ENCODE data around the gene LPP.

GRCh38 chr3:188845514-188845913 is 691.6 kb downstream of the LPP start:
- TF ChIP-seq ZBED1 (IDR thresholded peaks at IDR 0.05; ENCODE audit: borderline replicate concordance) (no peak), NFYB (IDR thresholded peaks at IDR 0.05; ENCODE audit: insufficient read depth, low read depth, low read length) (no peak), CTCF (IDR thresholded peaks at IDR 0.05 in 2 of 3, conservative IDR thresholded peaks at IDR 0.05 in 1 of 3; ENCODE audit: control insufficient read depth in 2 of 3, extremely low read depth in 1 of 3, insufficient read depth in 1 of 3, low read depth in 3 of 3, low read length in 3 of 3) (no peak), POLR2AphosphoS5 (IDR thresholded peaks at IDR 0.05; ENCODE audit: low read length) (no peak)
- TF ChIP-seq, protein P1, sequence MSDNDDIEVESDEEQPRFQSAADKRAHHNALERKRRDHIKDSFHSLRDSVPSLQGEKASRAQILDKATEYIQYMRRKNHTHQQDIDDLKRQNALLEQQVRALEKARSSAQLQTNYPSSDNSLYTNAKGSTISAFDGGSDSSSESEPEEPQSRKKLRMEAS (IDR thresholded peaks at IDR 0.05; ENCODE audit: low read depth, low read length), result no peak

Measured in GM12878 (cell line).